ENCODE measurements around the gene CX3CR1.

DNA sequence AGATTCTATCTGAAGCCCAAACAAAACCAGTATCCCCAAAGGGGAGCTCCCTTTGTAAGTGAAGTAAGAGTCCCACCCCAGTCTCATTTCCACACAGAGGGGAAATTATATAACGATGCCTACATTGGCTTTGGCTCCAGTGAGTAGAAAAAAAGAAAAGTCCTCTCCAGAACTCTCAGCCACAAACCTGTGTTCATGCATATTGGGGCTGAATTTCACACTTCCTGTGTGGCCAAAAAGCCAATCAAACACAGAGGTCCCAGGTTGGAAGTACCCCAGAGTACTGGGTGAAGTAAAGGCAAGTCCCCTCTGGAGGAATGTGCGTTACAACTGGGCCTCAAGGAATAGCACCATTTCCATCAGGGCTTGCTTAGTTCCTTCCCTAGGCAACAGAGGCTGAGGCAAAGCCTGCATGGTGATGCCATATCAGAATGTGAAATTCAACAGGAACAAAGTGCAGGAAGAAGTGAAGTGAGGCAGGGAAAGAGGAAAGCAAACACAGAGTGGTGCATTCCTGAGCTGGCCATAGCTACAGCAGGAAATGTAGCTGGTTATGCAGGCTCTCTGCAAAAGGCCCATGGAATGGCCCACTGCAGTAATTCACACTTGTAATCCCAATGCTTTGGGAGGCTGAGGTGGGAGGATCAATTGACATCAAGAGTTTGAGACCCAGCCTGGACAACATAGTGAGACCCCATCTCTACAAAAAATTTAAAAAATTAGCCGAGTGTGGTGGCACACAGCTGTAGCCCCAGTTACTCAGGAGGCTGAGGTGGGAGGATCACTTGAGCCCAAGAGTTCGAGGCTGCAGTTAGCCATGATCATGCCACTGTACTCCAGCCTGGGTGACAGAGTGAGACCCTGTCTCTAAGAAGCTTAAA lies 16.6 kb upstream of the CX3CR1 start:
- TF ChIP-seq, protein P1, sequence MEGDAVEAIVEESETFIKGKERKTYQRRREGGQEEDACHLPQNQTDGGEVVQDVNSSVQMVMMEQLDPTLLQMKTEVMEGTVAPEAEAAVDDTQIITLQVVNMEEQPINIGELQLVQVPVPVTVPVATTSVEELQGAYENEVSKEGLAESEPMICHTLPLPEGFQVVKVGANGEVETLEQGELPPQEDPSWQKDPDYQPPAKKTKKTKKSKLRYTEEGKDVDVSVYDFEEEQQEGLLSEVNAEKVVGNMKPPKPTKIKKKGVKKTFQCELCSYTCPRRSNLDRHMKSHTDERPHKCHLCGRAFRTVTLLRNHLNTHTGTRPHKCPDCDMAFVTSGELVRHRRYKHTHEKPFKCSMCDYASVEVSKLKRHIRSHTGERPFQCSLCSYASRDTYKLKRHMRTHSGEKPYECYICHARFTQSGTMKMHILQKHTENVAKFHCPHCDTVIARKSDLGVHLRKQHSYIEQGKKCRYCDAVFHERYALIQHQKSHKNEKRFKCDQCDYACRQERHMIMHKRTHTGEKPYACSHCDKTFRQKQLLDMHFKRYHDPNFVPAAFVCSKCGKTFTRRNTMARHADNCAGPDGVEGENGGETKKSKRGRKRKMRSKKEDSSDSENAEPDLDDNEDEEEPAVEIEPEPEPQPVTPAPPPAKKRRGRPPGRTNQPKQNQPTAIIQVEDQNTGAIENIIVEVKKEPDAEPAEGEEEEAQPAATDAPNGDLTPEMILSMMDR (IDR thresholded peaks at IDR 0.05; ENCODE audit: low read depth, low read length) = no peak
- no peak for TF ChIP-seq EZH2phosphoT487 (IDR thresholded peaks at IDR 0.05; ENCODE audit: low read depth)
